Hepatocyte (in vitro differentiated cells): ENCODE data around the gene FGF9. TPM values are rescaled to one million over a fixed set of nuclear protein-coding genes. Genes with fewer than 3 reads are reported as not detected.

Experiments used
- DNase-seq: peaks from one replicate; pipeline ENCODE4 v3.0.0-alpha.2; 2016; ENCODE audit warnings: low spot score
- H2AFZ ChIP-seq: fragments of 200-600 bp; sonication (generic); 2 replicates; pipeline ENCODE4 v1.6.0; 2016; ENCODE audit warnings: antibody characterized with exemption, mild to moderate bottlenecking
- H3K27ac ChIP-seq: fragments of 200-600 bp; sonication (generic); 2 replicates; pipeline ENCODE4 v1.5.1; 2016; ENCODE audit warnings: mild to moderate bottlenecking
- H3K27me3 ChIP-seq: fragments of 200-600 bp; sonication (generic); 2 replicates; pipeline ENCODE4 v1.6.1; 2016
- H3K36me3 ChIP-seq: fragments of 200-600 bp; sonication (generic); replicated peaks from 2 replicates; pipeline ENCODE4 v1.5.1; 2016; ENCODE audit warnings: low read depth; ENCODE audit not compliant: insufficient read depth
- H3K4me1 ChIP-seq: fragments of 200-600 bp; sonication (generic); 2 replicates; pipeline ENCODE4 v1.5.1; 2016; ENCODE audit warnings: mild to moderate bottlenecking, moderate library complexity; ENCODE audit not compliant: insufficient read depth
- H3K4me2 ChIP-seq: fragments of 200-600 bp; sonication (generic); 2 replicates; pipeline ENCODE4 v1.6.0; 2016
- H3K4me3 ChIP-seq: fragments of 200-600 bp; sonication (generic); 2 replicates; pipeline ENCODE4 v1.5.1; 2016; ENCODE audit warnings: mild to moderate bottlenecking
- H3K79me2 ChIP-seq: fragments of 200-600 bp; sonication (generic); 2 replicates; pipeline ENCODE4 v1.6.0; 2017; ENCODE audit warnings: mild to moderate bottlenecking
- H3K9me2 ChIP-seq: fragments of 200-600 bp; sonication (generic); replicated peaks from 2 replicates; pipeline ENCODE4 v1.6.0; 2017; ENCODE audit warnings: mild to moderate bottlenecking; ENCODE audit not compliant: insufficient read depth
- H3K9me3 ChIP-seq: fragments of 200-600 bp; sonication (generic); 2 replicates; pipeline ENCODE4 v1.5.1; 2016; ENCODE audit warnings: low read depth, mild to moderate bottlenecking
- H4K20me1 ChIP-seq: fragments of 200-600 bp; sonication (generic); 2 replicates; pipeline ENCODE4 v1.6.0; 2016; ENCODE audit warnings: mild to moderate bottlenecking; ENCODE audit not compliant: insufficient read depth, poor library complexity, severe bottlenecking
- EZH2 ChIP-seq: fragments of 200-600 bp; sonication (generic); IDR thresholded peaks from 2 replicates; pipeline ENCODE4 v1.6.1; 2016; ENCODE audit warnings: antibody characterized with exemption, mild to moderate bottlenecking, borderline replicate concordance
- EZH2phosphoT487 ChIP-seq: fragments of 200-600 bp; sonication (generic); IDR thresholded peaks from one replicate; pipeline ENCODE4 v1.6.1; 2018; ENCODE audit warnings: antibody characterized with exemption, mild to moderate bottlenecking, low read depth, moderate library complexity; ENCODE audit not compliant: unreplicated experiment, severe bottlenecking
- WGBS: methylation state at CpG from one replicate; pipeline ENCODE4 v1.1.6; 2016; ENCODE audit warnings: low lambda C conversion rate; ENCODE audit errors: missing lambda C conversion rate; 5-methylcytosine and 5-hydroxymethylcytosine counted together
- polyA plus RNA-seq: library from polyadenylated mRNA; unstranded; fragments of >200 nt; fragmentation: Nextera tagmentation; extraction: Ambion mirVana; gene quantifications from 2 replicates; pipeline ENCODE4 v1.2.1, GENCODE V29; 2016
- total RNA-seq: library from RNA; depleted of rRNA; stranded (reverse); fragments of >200 nt; gene quantifications from 2 replicates; pipeline ENCODE4 v1.2.3, GENCODE V29; 2014
- TF ChIP-seq, protein P1 (sequence below): fragments of 200-600 bp; sonication (generic); IDR thresholded peaks from 2 replicates; pipeline ENCODE4 v1.5.1; 2016; ENCODE audit warnings: antibody characterized with exemption, mild to moderate bottlenecking; ENCODE audit not compliant: poor library complexity

Gene FGF9
- total and polyA plus RNA-seq, 2 experiments from 2014 or later, result 1.6 to 2.0 TPM

DNA sequence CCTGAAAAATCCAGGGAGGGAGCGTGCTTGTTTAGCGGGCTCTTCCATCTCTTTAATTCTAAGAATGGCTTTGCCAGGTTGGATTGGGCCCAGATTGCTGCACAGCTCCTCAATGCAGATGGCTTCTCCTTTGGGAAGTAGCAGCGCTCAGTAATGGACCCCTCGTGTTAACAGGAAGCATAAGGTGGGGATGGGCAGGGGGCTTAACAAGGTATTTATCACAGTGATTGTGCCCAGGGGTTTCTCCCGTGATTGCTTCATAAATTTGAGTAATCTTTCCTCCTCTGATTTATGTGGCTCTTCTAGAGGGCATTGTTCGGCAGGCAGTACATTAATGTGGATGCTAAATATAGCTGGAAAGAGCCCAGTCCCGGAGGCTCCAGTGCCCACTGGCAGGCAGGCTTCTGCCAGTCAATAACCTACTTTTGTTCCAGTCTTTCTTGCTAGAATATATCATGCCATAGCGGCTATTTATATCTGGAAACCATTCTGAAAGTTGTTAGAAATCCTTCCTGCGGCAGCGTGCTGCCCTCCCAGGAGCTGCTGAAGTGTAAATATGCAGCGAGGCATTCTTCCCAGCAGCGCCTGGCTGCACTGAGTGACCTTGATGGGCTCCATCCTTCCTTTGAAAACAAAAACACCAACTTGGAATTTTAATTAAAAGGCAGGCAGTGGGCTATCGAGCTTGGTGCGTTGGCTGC, 65.0 kb downstream of the FGF9 start:
- Histone ChIP-seq H3K36me3 (no peaks in the 10 kb centered on the region), H3K4me3 (no peak overlapping the region), H3K4me2 (peak overlapping the region; percentile 43), H3K27me3 (no peaks in the 10 kb centered on the region), H4K20me1 (no peaks in the 10 kb centered on the region), H2AFZ (no peak overlapping the region), H3K27ac (peak overlapping the region; percentile 15), H3K9me3 (no peaks in the 10 kb centered on the region), H3K79me2 (no peaks in the 10 kb centered on the region), H3K4me1 (peaks cover 12% of the 10 kb centered on the region), H3K9me2 (no peaks in the 10 kb centered on the region)
- TF ChIP-seq EZH2phosphoT487, result no peak
- TF ChIP-seq, protein P1, sequence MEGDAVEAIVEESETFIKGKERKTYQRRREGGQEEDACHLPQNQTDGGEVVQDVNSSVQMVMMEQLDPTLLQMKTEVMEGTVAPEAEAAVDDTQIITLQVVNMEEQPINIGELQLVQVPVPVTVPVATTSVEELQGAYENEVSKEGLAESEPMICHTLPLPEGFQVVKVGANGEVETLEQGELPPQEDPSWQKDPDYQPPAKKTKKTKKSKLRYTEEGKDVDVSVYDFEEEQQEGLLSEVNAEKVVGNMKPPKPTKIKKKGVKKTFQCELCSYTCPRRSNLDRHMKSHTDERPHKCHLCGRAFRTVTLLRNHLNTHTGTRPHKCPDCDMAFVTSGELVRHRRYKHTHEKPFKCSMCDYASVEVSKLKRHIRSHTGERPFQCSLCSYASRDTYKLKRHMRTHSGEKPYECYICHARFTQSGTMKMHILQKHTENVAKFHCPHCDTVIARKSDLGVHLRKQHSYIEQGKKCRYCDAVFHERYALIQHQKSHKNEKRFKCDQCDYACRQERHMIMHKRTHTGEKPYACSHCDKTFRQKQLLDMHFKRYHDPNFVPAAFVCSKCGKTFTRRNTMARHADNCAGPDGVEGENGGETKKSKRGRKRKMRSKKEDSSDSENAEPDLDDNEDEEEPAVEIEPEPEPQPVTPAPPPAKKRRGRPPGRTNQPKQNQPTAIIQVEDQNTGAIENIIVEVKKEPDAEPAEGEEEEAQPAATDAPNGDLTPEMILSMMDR, result no peak
- no peak for TF ChIP-seq EZH2
- 35% methylated on average over 14 of the region's 14 CpGs for WGBS
- no peak for DNase-seq

DNA sequence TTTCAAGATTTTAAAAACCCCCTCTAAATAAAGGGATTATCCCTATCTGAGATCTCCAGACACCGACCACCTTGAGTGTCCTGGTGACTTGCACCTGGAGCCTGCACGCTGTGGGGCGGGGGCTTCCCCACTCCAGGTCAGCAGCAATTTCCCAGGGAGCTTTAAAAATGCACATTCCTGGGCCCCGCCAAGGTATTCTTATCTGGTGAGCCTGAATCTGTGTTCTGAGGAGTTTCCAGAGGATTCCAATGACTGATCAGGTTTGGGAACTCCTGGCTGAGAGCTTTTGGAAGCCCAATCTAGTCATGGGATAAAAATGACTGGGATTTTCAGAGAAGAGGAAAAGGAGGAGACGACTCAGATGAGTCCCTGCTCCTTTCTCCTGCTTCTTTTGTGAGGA, 66.1 kb downstream of the FGF9 start:
- H3K4me1 ChIP-seq, result peaks cover 20% of the 10 kb centered on the region
- WGBS, result 53% methylated on average over 5 of the region's 5 CpGs

DNA sequence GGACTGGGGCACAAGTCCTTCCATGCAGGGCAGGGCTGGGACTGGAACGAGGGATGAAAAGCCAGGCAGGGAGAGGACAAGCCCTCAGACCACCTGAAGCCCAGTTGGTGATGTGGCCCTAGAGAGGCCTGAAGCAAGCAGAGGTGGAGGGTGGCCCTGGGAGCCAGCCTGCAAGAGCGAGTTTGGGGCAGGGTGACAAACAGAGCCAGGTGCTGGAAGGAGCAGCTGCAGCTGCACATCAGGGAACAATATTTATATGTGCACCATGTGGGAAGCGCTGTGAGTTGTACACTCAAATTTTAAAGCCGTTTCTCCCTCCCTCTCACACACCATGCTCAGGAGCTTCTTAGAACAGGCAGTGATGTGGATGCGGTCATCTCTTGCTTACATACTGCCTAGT, 67.8 kb downstream of the FGF9 start:
- Histone ChIP-seq H3K79me2 (no peaks in the 10 kb centered on the region), H2AFZ (no peak overlapping the region), H3K4me3 (no peak overlapping the region), H3K36me3 (no peaks in the 10 kb centered on the region), H3K9me2 (no peaks in the 10 kb centered on the region), H3K27me3 (no peaks in the 10 kb centered on the region), H3K27ac (no peak overlapping the region), H3K9me3 (no peaks in the 10 kb centered on the region), H4K20me1 (no peaks in the 10 kb centered on the region), H3K4me1 (peaks cover 18% of the 10 kb centered on the region), H3K4me2 (no peak overlapping the region)
- WGBS, result 82% methylated on average over 5 of the region's 5 CpGs
- TF ChIP-seq EZH2phosphoT487, result no peak
- TF ChIP-seq, protein P1, result no peak
- no peak for TF ChIP-seq EZH2
- DNase-seq, result no peak

More for the DNA sequence above, 66.1 kb downstream of the FGF9 start:
- Histone ChIP-seq H3K79me2 (no peaks in the 10 kb centered on the region), H3K4me2 (no peak overlapping the region), H3K36me3 (no peaks in the 10 kb centered on the region), H3K27ac (no peak overlapping the region), H4K20me1 (no peaks in the 10 kb centered on the region), H3K9me3 (no peaks in the 10 kb centered on the region), H3K4me3 (no peak overlapping the region), H2AFZ (no peak overlapping the region), H3K27me3 (no peaks in the 10 kb centered on the region), H3K9me2 (no peaks in the 10 kb centered on the region)
- TF ChIP-seq, protein P1, result no peak
- TF ChIP-seq EZH2, result no peak
- no peak for TF ChIP-seq EZH2phosphoT487
- DNase-seq, result no peak
